Stomach (tissue), 4 donors: Measurements from ENCODE around the gene DNAH14.

Experiments used
- CTCF ChIP-seq, 7 experiments: fragments of 450-650 bp in 4 of 7; fragments of 200-600 bp in 3 of 7; sonication (generic) in 3 of 7; IDR thresholded peaks; one replicate each; pipeline ENCODE4 v1.5.1; 2016 to 2019; ENCODE audit warnings: antibody characterized with exemption in 7 of 7, control low read depth in 2 of 7, mild to moderate bottlenecking in 1 of 7
- EP300 ChIP-seq: sonication (generic); formaldehyde crosslinking; IDR thresholded peaks from one replicate; pipeline ENCODE4 v1.6.1; 2017; ENCODE audit warnings: antibody characterized with exemption
- POLR2A ChIP-seq, 4 donors: fragments of 450-650 bp; IDR thresholded peaks; one replicate each; pipeline ENCODE4 v1.6.1; 2016; ENCODE audit warnings: antibody characterized with exemption in 4 of 4, control low read depth in 2 of 4, mild to moderate bottlenecking in 1 of 4, moderate library complexity in 1 of 4
- POLR2AphosphoS5 ChIP-seq, 3 donors: sonication (generic); formaldehyde crosslinking; IDR thresholded peaks; one replicate each; pipeline ENCODE4 v1.6.1; 2016; ENCODE audit warnings: antibody characterized with exemption in 3 of 3

DNA sequence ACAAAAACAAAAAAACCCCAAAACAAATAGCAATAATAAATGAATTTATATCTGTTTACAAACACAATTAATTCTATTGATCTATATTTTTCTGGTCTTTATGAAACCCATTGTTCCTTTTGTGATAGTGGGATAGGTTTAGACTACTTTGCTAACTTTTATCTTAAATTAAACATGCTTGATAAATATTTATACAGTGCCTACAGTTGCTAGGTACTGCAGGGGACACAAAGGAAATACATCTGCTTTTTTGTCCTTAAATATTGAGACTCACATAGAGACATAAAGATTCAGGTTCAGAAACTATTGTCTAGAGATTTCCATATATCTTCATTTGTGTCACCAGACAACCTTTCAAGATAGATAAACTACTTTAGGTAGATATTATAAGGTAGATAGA, 8.5 kb upstream of the DNAH14 start:
- TF ChIP-seq CTCF (IDR thresholded peaks at IDR 0.05), result no peak
- TF ChIP-seq POLR2A (IDR thresholded peaks at IDR 0.05), result no peak
- TF ChIP-seq EP300, result no peak
- TF ChIP-seq POLR2AphosphoS5 (IDR thresholded peaks at IDR 0.05), result no peak
